ENCODE results near the gene PLEKHH1.

DNA sequence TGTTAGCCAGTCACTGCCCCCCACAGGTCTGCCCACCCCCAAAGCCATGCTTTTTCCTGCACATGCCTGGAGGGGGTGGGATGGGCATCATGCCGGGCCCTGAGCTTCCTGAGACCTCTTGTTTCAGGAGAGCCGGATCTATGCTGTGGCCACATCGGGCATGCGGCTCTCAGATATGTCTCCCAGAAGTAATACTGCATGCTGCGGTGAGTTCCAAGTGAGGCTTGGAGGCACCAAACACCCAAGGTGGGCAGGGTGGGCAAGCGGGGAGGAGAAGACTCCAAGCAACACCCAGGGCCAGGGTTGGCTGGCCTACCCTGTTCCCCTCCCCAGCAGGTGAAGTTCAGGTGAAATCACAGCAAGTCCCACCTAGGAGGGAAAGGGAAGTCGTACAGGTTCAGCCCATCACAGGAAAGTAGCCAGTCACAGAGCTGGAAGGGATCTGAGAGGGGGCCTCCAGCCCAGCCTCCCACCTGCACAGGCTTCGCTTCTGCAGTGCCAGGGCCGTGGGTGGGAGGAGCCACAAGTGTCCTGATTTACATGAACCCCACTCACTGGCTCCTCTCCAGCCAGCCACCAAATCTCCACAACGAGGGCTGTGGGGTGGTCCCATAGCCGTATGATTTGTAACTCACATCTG is 36.0 kb downstream of the PLEKHH1 start:
- TF ChIP-seq, protein P1, sequence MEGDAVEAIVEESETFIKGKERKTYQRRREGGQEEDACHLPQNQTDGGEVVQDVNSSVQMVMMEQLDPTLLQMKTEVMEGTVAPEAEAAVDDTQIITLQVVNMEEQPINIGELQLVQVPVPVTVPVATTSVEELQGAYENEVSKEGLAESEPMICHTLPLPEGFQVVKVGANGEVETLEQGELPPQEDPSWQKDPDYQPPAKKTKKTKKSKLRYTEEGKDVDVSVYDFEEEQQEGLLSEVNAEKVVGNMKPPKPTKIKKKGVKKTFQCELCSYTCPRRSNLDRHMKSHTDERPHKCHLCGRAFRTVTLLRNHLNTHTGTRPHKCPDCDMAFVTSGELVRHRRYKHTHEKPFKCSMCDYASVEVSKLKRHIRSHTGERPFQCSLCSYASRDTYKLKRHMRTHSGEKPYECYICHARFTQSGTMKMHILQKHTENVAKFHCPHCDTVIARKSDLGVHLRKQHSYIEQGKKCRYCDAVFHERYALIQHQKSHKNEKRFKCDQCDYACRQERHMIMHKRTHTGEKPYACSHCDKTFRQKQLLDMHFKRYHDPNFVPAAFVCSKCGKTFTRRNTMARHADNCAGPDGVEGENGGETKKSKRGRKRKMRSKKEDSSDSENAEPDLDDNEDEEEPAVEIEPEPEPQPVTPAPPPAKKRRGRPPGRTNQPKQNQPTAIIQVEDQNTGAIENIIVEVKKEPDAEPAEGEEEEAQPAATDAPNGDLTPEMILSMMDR (IDR thresholded peaks at IDR 0.05; ENCODE audit: poor library complexity) = no peak
- TF ChIP-seq EZH2 (IDR thresholded peaks at IDR 0.05; ENCODE audit: borderline replicate concordance) = no peak
- no peak for TF ChIP-seq EZH2phosphoT487 (IDR thresholded peaks at IDR 0.05; ENCODE audit: low read depth, severe bottlenecking, unreplicated experiment)
